ENCODE measurements around the gene ALS2CL. TPM values are rescaled to one million over a fixed set of nuclear protein-coding genes. Genes with fewer than 3 reads are reported as not detected.

ALS2CL gene
- total and polyA plus RNA-seq, 12 donors: 1.5 to 48.3 (median 10.1) TPM

DNA sequence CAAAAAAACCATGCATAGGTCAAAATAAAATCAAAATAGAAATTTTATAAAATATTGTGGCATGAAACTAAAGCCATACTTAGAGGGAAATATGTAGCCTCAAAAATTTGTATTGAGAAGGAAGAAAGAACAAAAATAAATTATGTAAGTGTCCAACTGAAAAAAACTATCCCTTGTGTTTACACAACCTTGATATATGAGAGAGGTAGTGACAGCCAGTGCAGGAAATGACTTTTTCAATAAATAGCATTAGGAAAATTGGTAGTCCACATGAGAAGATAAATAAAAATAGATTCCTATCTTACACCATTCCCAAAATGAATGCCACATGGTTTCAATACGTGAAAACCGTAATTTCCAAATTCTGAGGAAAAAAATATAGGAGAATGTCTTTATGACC lies 37.3 kb upstream of the ALS2CL start:
- no peak overlapping the region for H3K4me3 ChIP-seq
- TF ChIP-seq, protein P1, sequence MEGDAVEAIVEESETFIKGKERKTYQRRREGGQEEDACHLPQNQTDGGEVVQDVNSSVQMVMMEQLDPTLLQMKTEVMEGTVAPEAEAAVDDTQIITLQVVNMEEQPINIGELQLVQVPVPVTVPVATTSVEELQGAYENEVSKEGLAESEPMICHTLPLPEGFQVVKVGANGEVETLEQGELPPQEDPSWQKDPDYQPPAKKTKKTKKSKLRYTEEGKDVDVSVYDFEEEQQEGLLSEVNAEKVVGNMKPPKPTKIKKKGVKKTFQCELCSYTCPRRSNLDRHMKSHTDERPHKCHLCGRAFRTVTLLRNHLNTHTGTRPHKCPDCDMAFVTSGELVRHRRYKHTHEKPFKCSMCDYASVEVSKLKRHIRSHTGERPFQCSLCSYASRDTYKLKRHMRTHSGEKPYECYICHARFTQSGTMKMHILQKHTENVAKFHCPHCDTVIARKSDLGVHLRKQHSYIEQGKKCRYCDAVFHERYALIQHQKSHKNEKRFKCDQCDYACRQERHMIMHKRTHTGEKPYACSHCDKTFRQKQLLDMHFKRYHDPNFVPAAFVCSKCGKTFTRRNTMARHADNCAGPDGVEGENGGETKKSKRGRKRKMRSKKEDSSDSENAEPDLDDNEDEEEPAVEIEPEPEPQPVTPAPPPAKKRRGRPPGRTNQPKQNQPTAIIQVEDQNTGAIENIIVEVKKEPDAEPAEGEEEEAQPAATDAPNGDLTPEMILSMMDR (IDR thresholded peaks at IDR 0.05): no peak
- no peak for TF ChIP-seq POLR2A (IDR thresholded peaks at IDR 0.05)
- DNase-seq: no peak
- intact Hi-C loops (cut with DNase I): no loop called here
- H3K36me3 ChIP-seq (replicated peaks in 1 of 2): no peaks in the 10 kb centered on the region
- no peaks in the 10 kb centered on the region for H3K27me3 ChIP-seq
- WGBS, 4 donors: 38 to 55% (median 42%) methylated on average over 2 of the region's 2 CpGs
- H3K9me3 ChIP-seq (replicated peaks in 1 of 3): no peaks in the 10 kb centered on the region
- no peaks in the 10 kb centered on the region for H3K4me1 ChIP-seq (replicated peaks in 1 of 2)
- H3K27ac ChIP-seq: no peak overlapping the region

GRCh38 chr3:46729038-46729437 lies 35.6 kb upstream of the ALS2CL start:
- DNase-seq: peak in 1 of 7 donors; percentile 27
- H3K4me1 ChIP-seq (replicated peaks in 1 of 2): no peaks in the 10 kb centered on the region
- no peaks in the 10 kb centered on the region for H3K27me3 ChIP-seq
- TF ChIP-seq, protein P1 (IDR thresholded peaks at IDR 0.05): no peak
- no peak for TF ChIP-seq POLR2A (IDR thresholded peaks at IDR 0.05)
- intact Hi-C loops (cut with DNase I): no loop called here
- no peaks in the 10 kb centered on the region for H3K36me3 ChIP-seq (replicated peaks in 1 of 2)
- 86 to 95% (median 92%) methylated on average over 4 of the region's 4 CpGs for WGBS, 4 donors
- H3K9me3 ChIP-seq (replicated peaks in 1 of 3): no peaks in the 10 kb centered on the region
- no peak overlapping the region for H3K4me3 ChIP-seq
- no peak overlapping the region for H3K27ac ChIP-seq

- WGBS, 4 donors: 64 to 72% (median 67%) methylated on average over 6 of the region's 6 CpGs
- no peak for TF ChIP-seq POLR2A (IDR thresholded peaks at IDR 0.05)
- TF ChIP-seq, protein P1 (IDR thresholded peaks at IDR 0.05): no peak
- no peaks in the 10 kb centered on the region for H3K27me3 ChIP-seq
- no peak overlapping the region for H3K27ac ChIP-seq
- H3K4me1 ChIP-seq (replicated peaks in 1 of 2): no peaks in the 10 kb centered on the region
- DNase-seq: peak in 1 of 7 donors; percentile 51
- H3K36me3 ChIP-seq (replicated peaks in 1 of 2): no peaks in the 10 kb centered on the region
- H3K4me3 ChIP-seq: no peak overlapping the region
- H3K9me3 ChIP-seq (replicated peaks in 1 of 3): no peaks in the 10 kb centered on the region
- intact Hi-C loops (cut with DNase I): no loop called here
These were observed 32.3 kb upstream of the ALS2CL start for GRCh38 chr3:46725621-46726314.

GRCh38 chr3:46724424-46724823 lies 30.9 kb upstream of the ALS2CL start:
- intact Hi-C loops (cut with DNase I): no loop called here
- Histone ChIP-seq H3K27ac (no peak overlapping the region), H3K36me3 (replicated peaks in 1 of 2) (no peaks in the 10 kb centered on the region), H3K9me3 (replicated peaks in 1 of 3) (no peaks in the 10 kb centered on the region), H3K4me1 (replicated peaks in 1 of 2) (no peaks in the 10 kb centered on the region), H3K27me3 (no peaks in the 10 kb centered on the region), H3K4me3 (no peak overlapping the region)
- DNase-seq: no peak
- TF ChIP-seq, protein P1 (IDR thresholded peaks at IDR 0.05): no peak
- TF ChIP-seq POLR2A (IDR thresholded peaks at IDR 0.05): no peak
- 58 to 87% (median 70%) methylated on average over 4 of the region's 4 CpGs for WGBS, 4 donors
